GM19324 (cell line): ENCODE results near the gene SPEM2.

Experiments used
- ATAC-seq: cut with Tn5 transposase; IDR thresholded peaks from one replicate; pipeline ENCODE4 v1.9.1; 2021; ENCODE audit warnings: mild to moderate bottlenecking, moderate library complexity; ENCODE audit not compliant: unreplicated experiment, low FRiP score

The SPEM2 gene

GRCh38 chr17:7419819-7420610 lies 5.4 kb upstream of the SPEM2 start, which contains the start of gene SPEM1:
SPEM1 (plus strand) TSS chr17:7420324; CDS start chr17:7420385, 61 bp downstream.
- ATAC-seq = no peak

GRCh38 chr17:7421186-7421585 lies 4.2 kb upstream of the SPEM2 start:
- ATAC-seq = no peak

GRCh38 chr17:7423679-7424078 lies 1.7 kb upstream of the SPEM2 start:
- no peak for ATAC-seq

- no peak for ATAC-seq
Observed at GRCh38 chr17:7425756-7426155, 340 bp downstream of the SPEM2 start.

- no peak for ATAC-seq
Observed at GRCh38 chr17:7426203-7426863, 917 bp downstream of the SPEM2 start.

- no peak for ATAC-seq
Observed at GRCh38 chr17:7426896-7427489, 1.6 kb downstream of the SPEM2 start.

- no peak for ATAC-seq
Observed at GRCh38 chr17:7427549-7427948, 2.1 kb downstream of the SPEM2 start.

- no peak for ATAC-seq
Observed at GRCh38 chr17:7428557-7428956, 3.1 kb downstream of the SPEM2 start, which contains the start of gene SPEM3. SPEM3 (plus strand) TSS chr17:7428857; CDS start chr17:7428903, 46 bp downstream.

- no peak for ATAC-seq
Observed at GRCh38 chr17:7429722-7430121, 4.3 kb downstream of the SPEM2 start.

GRCh38 chr17:7431231-7431630 lies 5.8 kb downstream of the SPEM2 start:
- no peak for ATAC-seq

- no peak for ATAC-seq
Observed at GRCh38 chr17:7432296-7432695, 6.9 kb downstream of the SPEM2 start.

GRCh38 chr17:7435676-7436555 lies 10.5 kb downstream of the SPEM2 start:
- peak; percentile 16 for ATAC-seq

- no peak for ATAC-seq
Observed at GRCh38 chr17:7436556-7437368, 11.3 kb downstream of the SPEM2 start.

GRCh38 chr17:7437369-7437863 lies 12.0 kb downstream of the SPEM2 start:
- ATAC-seq = no peak

GRCh38 chr17:7437950-7438614 lies 12.7 kb downstream of the SPEM2 start:
- no peak for ATAC-seq

GRCh38 chr17:7438656-7439460 lies 13.4 kb downstream of the SPEM2 start:
- no peak for ATAC-seq

- no peak for ATAC-seq
Observed at GRCh38 chr17:7439462-7440112, 14.2 kb downstream of the SPEM2 start, which contains the start of gene FGF11. FGF11 (plus strand) TSS chr17:7439512; CDS start chr17:7439621, 109 bp downstream.
